Fibroblast of villous mesenchyme (primary cell): Measurements from ENCODE around the gene LIFR. TPM values are rescaled to one million over a fixed set of nuclear protein-coding genes. Genes with fewer than 3 reads are reported as not detected.
"Not testable (repeated sequence)": the region's sequence is repeated elsewhere in the genome, so short reads cannot be mapped to it uniquely, and the experiment has no call there.

Experiments
- DNase-seq: peaks from one replicate; pipeline ENCODE4 v3.0.0-alpha.2; 2010; ENCODE audit warnings: low read depth
- H3K4me3 ChIP-seq: 2 replicates; pipeline ENCODE4 v1.5.1; 2011; ENCODE audit warnings: low read depth, mild to moderate bottlenecking, low read length
- CTCF ChIP-seq: IDR thresholded peaks from 2 replicates; pipeline ENCODE4 v1.5.1; 2012; ENCODE audit warnings: low read depth, mild to moderate bottlenecking, low read length; ENCODE audit not compliant: insufficient read depth
- total RNA-seq: library from RNA; depleted of rRNA; stranded (reverse); fragments of >200 nt; gene quantifications from 2 replicates; pipeline ENCODE4 v1.2.3, GENCODE V29; 2012

LIFR gene
- total RNA-seq, 1 donor = 40.2 TPM

- H3K4me3 ChIP-seq = no peak overlapping the region
- DNase-seq = no peak
- TF ChIP-seq CTCF = no peak
Observed at GRCh38 chr5:38575476-38575875, 19.0 kb upstream of the LIFR start.

GRCh38 chr5:38574009-38574408, 17.6 kb upstream of the LIFR start:
- TF ChIP-seq CTCF = no peak
- no peak overlapping the region for H3K4me3 ChIP-seq
- DNase-seq = no peak

- DNase-seq = no peak
- TF ChIP-seq CTCF = no peak
- H3K4me3 ChIP-seq = no peak overlapping the region
Observed at GRCh38 chr5:38573521-38573920, 17.1 kb upstream of the LIFR start.

- DNase-seq = no peak
- H3K4me3 ChIP-seq = no peak overlapping the region
- no peak for TF ChIP-seq CTCF
Observed at GRCh38 chr5:38569180-38569579, 12.7 kb upstream of the LIFR start.

- not testable (repeated sequence) for H3K4me3 ChIP-seq, DNase-seq
Observed at GRCh38 chr5:38567306-38567705, 10.9 kb upstream of the LIFR start.

GRCh38 chr5:38563624-38564023, 7.2 kb upstream of the LIFR start:
- TF ChIP-seq CTCF = no peak
- no peak for DNase-seq

GRCh38 chr5:38562444-38563210, 6.2 kb upstream of the LIFR start:
- no peak for DNase-seq
- no peak for TF ChIP-seq CTCF
- no peak overlapping the region for H3K4me3 ChIP-seq

More at GRCh38 chr5:38563624-38564023, 7.2 kb upstream of the LIFR start:
- H3K4me3 ChIP-seq = no peak overlapping the region
